ENCODE data around the gene TMEM106B. TPM values are rescaled to one million over a fixed set of nuclear protein-coding genes. Genes with fewer than 3 reads are reported as not detected.

TMEM106B gene
- total and polyA plus RNA-seq, 2 of the 4 experiments (the other 2 are of a cell fraction): 24.7 to 59.5 TPM

DNA sequence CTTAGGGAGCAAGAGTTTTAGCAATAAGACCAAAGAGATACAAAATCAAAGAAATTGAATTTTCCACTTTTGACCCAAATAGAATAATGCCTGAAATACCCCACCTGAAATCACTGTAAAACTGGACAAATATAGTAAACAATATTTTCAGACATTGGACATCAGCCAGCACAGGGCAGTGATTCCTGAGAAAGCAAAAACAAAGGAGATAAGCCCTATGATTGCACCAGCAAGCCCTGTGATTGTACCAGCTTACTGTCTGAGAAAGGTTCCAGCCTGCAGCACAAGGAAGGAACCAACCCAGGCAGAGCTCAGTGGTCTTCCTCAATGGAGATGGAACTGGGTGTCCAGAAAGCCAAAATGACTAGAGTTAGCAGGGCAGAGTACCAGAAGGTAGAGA is 10.3 kb downstream of the TMEM106B start:
- Histone ChIP-seq H3K4me2 (ENCODE audit: low read depth, low read length) (no peak overlapping the region), H3K9me3 (ENCODE audit: control insufficient read depth, insufficient read depth, low read length) (no peaks in the 10 kb centered on the region), H3K14ac (replicated peaks; ENCODE audit: low read depth, low read length) (no peak overlapping the region), H2AK5ac (ENCODE audit: low read depth, low read length) (no peak overlapping the region), H4K8ac (ENCODE audit: low read depth in 2 of 2, low read length in 2 of 2) (no peak overlapping the region), H3K9ac (ENCODE audit: low read depth, low read length) (no peak overlapping the region), H3K79me1 (ENCODE audit: low read depth in 1 of 2, low read length in 2 of 2) (no peaks in the 10 kb centered on the region; a peak in 2 of 4 replicates), H2BK120ac (ENCODE audit: low read depth, low read length) (no peak overlapping the region), H4K5ac (ENCODE audit: low read depth, low read length) (no peak overlapping the region), H3K4me1 (ENCODE audit: control insufficient read depth, insufficient read depth, low read length) (no peaks in the 10 kb centered on the region), H2AK9ac (replicated peaks; ENCODE audit: low read depth, low read length, poor library complexity) (no peak overlapping the region), H3K27me3 (ENCODE audit: control insufficient read depth, insufficient read depth, low read length) (no peaks in the 10 kb centered on the region), H3K23ac (ENCODE audit: low read depth, low read length) (no peak overlapping the region), H3K4ac (ENCODE audit: low read depth, low read length) (no peak overlapping the region), H3K56ac (ENCODE audit: extremely low read depth, insufficient read depth, low read length) (no peak overlapping the region), H3K9me1 (ENCODE audit: insufficient read depth, low read length) (0 out of 2 replicates have a peak, but pooled peaks cover 3% of the 10 kb centered on the region), H3K36me3 (ENCODE audit: control insufficient read depth, insufficient read depth, low read length) (peaks cover 6% of the 10 kb centered on the region; the same call in 1 of the 2 replicates), H2BK20ac (ENCODE audit: low read depth, low read length) (no peak overlapping the region), H3K27ac (ENCODE audit: insufficient read depth, low read length) (no peak overlapping the region), H4K91ac (ENCODE audit: insufficient read depth, low read depth, low read length) (no peak overlapping the region), H4K20me1 (ENCODE audit: insufficient read depth, low read length) (no peaks in the 10 kb centered on the region), H3K4me3 (ENCODE audit: insufficient read depth, low read depth, low read length) (no peak overlapping the region), H2BK5ac (ENCODE audit: low read depth, low read length, poor library complexity, severe bottlenecking) (no peak overlapping the region), H2BK15ac (ENCODE audit: low read depth, low read length) (no peak overlapping the region), H3K18ac (ENCODE audit: low read depth, low read length) (no peak overlapping the region), H2AFZ (replicated peaks; ENCODE audit: low read length, poor library complexity) (no peak overlapping the region)
- no TSS peak for BruUV-seq (replicated peaks)
- dilution Hi-C loops (cut with HindIII; ENCODE audit: low sequenced_read_pairs, unreplicated experiment): no loop called here
- DNase-seq (no peak), ATAC-seq (ENCODE audit: low read depth) (no peak)
- in situ Hi-C loops (cut with MboI; ENCODE audit: low sequenced_read_pairs): no loop called here
- ChIA-PET POLR2A (ENCODE audit: unreplicated experiment) (no interaction called here), CTCF (no interaction called here)
- intact Hi-C loops (cut with micrococcal nuclease): no loop called here
- TF ChIP-seq SMC3 (IDR thresholded peaks at IDR 0.05; ENCODE audit: low read depth, low read length) (no peak), RCOR1 (IDR thresholded peaks at IDR 0.05; ENCODE audit: insufficient replicate concordance, low read length) (no peak), MAFK (IDR thresholded peaks at IDR 0.05; ENCODE audit: low read depth, low read length) (no peak), CEBPB (IDR thresholded peaks at IDR 0.05; ENCODE audit: low read depth, low read length) (no peak), RAD21 (IDR thresholded peaks at IDR 0.05; ENCODE audit: low read length) (no peak), NFE2L2 (IDR thresholded peaks at IDR 0.05; ENCODE audit: low read depth, low read length) (no peak), POLR2A (IDR thresholded peaks at IDR 0.05; ENCODE audit: low read depth, low read length) (no peak), FOS (IDR thresholded peaks at IDR 0.05; ENCODE audit: low read depth, low read length) (no peak), CHD1 (IDR thresholded peaks at IDR 0.05; ENCODE audit: low read depth, low read length) (no peak), RFX5 (IDR thresholded peaks at IDR 0.05; ENCODE audit: low read depth, low read length) (no peak), MXI1 (IDR thresholded peaks at IDR 0.05; ENCODE audit: borderline replicate concordance, low read depth, low read length) (no peak), MAZ (IDR thresholded peaks at IDR 0.05; ENCODE audit: borderline replicate concordance, low read depth, low read length) (no peak)
- TF ChIP-seq, protein P1, sequence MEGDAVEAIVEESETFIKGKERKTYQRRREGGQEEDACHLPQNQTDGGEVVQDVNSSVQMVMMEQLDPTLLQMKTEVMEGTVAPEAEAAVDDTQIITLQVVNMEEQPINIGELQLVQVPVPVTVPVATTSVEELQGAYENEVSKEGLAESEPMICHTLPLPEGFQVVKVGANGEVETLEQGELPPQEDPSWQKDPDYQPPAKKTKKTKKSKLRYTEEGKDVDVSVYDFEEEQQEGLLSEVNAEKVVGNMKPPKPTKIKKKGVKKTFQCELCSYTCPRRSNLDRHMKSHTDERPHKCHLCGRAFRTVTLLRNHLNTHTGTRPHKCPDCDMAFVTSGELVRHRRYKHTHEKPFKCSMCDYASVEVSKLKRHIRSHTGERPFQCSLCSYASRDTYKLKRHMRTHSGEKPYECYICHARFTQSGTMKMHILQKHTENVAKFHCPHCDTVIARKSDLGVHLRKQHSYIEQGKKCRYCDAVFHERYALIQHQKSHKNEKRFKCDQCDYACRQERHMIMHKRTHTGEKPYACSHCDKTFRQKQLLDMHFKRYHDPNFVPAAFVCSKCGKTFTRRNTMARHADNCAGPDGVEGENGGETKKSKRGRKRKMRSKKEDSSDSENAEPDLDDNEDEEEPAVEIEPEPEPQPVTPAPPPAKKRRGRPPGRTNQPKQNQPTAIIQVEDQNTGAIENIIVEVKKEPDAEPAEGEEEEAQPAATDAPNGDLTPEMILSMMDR (conservative IDR thresholded peaks at IDR 0.05; ENCODE audit: low read depth, low read length): no peak
- TF ChIP-seq, protein P2, sequence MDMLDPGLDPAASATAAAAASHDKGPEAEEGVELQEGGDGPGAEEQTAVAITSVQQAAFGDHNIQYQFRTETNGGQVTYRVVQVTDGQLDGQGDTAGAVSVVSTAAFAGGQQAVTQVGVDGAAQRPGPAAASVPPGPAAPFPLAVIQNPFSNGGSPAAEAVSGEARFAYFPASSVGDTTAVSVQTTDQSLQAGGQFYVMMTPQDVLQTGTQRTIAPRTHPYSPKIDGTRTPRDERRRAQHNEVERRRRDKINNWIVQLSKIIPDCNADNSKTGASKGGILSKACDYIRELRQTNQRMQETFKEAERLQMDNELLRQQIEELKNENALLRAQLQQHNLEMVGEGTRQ (IDR thresholded peaks at IDR 0.05; ENCODE audit: low read depth, low read length): no peak
- TF ChIP-seq, protein P3, sequence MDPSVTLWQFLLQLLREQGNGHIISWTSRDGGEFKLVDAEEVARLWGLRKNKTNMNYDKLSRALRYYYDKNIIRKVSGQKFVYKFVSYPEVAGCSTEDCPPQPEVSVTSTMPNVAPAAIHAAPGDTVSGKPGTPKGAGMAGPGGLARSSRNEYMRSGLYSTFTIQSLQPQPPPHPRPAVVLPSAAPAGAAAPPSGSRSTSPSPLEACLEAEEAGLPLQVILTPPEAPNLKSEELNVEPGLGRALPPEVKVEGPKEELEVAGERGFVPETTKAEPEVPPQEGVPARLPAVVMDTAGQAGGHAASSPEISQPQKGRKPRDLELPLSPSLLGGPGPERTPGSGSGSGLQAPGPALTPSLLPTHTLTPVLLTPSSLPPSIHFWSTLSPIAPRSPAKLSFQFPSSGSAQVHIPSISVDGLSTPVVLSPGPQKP (IDR thresholded peaks at IDR 0.05; ENCODE audit: borderline replicate concordance, low read depth, low read length): no peak

All from IMR-90 (cell line).